Measurements from ENCODE around the gene KCNH4.

KCNH4 gene

DNA sequence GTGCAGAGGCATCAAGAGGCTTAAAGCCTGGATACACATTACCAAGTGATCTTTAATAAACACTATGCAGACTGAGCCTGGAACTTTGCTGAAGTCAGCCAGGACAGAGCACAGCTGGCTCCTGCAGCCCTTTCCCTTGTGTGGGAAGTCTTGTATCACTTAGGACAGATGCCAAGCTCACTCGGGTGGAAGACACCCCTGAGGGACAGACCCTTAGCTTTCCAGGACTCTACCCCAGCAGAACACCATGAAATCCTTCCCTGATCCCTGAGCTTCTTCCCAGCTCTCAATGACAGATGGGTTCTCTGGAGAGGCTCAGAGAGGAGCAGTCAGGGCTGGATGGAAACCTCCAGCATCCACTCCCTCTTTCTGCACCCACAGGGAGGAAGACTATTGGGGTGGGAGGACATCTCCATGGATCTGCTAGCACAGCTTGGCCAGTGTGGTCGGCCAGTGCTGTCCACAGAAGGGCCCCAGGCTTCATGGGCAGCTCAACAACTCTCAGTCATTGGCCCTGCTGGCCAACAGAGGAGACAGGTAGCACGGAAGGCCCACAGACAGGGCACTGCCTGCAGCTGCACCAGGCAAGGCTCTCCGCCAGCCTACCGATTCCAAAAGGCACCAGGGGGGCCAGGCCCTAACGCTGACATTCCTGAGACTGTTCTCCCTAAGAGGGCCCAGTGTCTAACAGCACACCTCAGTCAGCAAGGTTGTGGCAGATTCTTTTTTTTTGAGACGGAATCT is 42.0 kb downstream of the KCNH4 start:
- DNase-seq: no peak

DNA sequence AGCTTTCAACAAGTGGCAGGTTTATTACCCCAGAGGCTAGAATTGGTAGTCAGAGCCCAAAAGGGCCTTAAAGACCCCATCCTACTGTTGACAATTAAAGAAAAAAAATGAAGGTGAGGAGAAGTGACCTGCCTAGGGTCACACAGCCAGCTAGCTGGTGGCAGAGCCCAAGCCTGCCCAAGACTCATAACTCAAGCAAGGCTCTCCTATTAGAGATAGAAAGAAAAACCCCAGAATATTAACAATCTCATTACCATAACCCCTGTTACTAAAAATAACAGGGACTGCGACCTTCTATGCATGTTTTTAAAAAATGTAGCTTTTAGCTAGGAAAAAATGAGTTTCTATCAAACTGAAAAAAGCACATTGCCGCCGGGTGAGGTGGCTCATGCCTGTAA is 44.3 kb downstream of the KCNH4 start:
- no peak for DNase-seq

DNA sequence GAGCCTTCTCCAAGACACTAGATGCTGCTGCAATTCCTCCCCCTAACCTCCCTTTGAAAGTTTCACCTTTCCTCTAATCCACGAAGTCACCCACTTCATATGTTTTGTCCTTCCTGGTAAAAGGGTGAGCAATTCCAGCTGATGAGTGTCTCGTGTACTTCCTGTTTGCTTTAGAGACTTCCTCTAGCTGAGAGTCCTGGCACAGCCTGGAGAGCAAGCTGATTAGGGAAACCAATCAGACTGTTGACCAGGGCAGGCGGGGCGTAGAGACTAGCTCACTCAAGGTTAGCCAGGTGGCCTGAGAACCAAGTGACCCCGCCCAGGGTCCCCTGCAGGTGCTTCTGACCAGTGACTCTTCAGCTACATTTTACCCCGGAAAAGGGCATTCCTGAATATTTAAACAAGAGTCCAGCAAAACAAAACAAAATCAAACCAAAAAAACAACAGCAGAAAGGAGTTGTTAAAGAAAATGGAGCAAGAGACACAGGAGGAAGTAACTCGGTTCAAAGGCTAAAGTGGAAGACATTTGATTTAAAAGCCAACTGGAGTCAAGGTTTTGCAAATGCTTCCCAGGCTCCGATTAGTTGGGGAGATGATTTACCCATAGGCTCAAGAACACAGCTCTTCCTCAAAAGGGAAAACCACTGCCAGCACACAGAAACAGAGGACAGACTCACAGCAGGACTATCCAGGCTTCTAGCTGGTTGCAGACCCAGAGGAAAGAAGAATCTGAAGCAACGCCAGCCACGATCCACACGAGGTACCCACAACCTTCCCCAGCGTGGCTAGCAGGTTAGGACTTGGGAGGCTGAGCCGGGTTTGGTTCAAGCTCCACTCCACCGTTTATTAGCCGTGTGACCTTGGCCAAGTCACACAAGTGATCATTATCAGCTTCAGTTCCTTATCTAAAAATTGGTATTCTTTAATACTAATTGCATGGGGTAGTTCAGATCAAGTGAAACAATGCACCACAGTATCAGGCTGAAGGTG is 45.0 kb downstream of the KCNH4 start:
- DNase-seq: peak in 2 of 51 donors; percentile 12 to 15

DNA sequence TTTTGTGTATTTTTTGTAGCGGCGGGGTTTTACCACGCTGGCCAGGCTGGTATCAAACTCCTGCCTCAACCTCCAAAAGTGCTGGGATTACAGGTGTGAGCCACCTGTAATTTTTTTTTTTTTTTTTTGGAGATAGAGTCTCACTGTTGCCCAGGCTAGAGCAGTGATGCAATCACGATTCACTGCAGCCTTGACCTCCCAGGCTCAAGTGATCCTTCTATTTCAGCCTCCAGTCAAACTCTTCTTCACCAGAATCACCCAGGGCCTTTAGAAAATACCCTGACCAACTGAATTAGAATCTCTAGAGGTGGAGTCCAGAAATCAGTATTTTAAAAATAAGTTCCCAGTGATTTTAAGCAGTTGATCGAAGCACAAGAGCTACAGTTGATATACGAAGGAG is 45.8 kb downstream of the KCNH4 start:
- DNase-seq: no peak

DNA sequence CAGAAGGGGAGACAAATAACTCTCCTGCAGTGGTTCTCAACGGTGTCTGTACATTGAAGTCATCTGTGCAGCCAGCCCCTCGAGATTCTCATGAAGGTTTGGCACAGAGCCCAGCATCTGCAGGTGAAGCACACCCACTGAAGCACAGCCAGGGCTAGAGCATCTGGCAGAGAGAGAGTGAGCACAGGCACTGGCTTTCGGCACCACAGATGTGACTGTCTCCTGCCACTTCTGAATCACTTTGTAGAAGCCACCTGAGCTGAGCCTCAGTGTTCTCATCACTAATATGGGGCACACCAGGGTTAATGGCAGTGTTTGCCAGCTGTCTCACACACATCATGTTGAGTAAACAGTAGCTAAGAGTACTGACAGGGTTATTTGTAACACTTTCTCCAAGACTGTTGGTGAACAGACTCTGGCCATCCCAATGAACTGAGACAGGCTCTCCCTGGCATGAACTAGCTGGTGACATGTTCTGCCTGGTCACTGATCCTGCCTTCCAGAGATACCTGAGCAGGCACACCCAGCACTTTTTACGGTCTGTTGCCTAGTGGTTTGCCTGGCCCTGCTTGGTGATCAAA is 47.4 kb downstream of the KCNH4 start:
- DNase-seq: peak in 1 of 51 donors; percentile 25

DNA sequence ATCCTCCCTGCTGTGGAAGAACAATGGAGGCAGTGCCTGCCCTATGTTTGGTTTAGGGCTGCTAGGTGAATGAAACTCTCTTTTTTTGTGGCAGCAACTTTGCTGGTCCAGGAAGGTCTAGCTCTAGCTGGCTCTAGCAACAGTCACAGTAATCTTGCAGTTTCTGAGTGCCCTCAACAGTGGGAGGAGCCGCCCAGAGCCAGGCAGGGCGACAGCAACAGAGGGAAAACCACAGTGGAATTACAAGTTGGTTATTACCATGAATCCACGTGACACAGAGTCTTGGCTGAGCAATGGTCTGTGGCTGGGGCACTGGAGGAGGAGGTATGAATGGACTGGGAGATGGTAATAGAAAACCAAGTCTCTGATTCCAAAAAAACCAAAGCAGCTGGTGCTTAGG is 48.0 kb downstream of the KCNH4 start:
- peak in 41 of 51 donors; percentile 5 to 83 (median 55) for DNase-seq

DNA sequence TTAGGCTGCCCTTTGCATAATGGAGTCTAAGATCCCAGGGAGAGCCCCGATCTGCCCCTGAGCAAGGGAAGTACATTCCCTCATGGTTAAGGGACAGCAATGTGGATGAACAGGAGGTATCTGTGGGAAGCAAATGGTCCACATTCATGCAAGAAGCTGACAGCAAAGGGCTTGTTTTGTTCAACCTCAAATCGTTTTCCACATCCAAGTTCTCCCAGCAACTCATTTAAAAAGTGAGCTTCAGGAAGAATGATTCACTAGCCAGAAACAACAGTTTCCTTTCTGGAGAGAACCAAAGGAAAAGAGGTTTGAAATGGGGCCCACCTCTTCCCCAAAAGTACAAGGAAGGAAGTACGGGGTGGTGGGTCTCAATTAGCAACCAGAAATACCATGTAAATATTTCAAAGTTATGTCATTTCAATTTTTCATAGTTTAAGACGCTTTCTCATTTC is 48.9 kb downstream of the KCNH4 start:
- no peak for DNase-seq

DNA sequence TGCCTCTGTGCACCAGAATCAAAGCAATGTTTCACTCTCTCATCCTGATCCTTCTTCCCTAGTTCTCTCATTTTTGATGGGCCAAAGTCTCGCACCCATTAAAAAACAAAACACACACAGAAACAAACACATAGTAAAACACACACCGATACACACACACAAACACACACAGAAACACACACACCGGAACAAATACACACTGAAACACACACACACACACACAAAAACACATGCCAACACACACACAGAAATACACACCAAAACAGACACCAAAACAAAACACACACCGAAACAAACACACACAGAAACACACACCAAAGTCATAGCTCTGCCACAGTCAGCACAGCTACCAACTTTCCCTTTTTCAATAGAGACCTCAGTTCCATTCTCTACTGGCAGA is 49.7 kb downstream of the KCNH4 start:
- no peak for DNase-seq

DNA sequence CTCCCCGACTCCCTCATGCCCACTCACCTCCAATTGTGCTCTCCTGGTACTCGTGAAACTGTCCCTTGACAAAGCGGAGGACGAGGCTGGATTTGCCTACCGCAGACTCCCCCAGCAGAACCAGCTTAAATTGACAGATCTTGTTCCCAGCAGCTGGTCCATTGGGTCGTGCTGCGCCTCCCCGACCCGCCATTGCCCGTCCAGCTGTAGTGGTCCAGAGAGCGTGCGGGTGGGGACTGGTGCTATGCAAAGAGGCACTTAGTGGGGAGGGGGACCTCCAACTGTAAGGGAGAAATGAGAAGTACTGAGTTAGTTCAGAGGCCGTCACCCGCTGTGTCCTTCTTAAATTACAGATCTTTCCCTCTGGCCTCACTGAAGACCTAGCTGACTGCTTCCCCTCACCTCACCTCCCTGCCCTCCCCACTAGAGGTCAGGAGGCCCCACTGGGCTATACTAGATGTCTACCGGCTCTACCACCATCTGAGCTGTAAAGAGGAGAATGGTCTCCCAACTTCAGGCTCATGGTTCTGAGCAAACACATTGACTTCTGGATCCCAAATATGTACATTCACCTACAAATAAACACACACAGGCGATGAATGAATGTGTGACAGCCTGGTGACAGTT is 50.5 kb downstream of the KCNH4 start:
- no peak for DNase-seq

DNA sequence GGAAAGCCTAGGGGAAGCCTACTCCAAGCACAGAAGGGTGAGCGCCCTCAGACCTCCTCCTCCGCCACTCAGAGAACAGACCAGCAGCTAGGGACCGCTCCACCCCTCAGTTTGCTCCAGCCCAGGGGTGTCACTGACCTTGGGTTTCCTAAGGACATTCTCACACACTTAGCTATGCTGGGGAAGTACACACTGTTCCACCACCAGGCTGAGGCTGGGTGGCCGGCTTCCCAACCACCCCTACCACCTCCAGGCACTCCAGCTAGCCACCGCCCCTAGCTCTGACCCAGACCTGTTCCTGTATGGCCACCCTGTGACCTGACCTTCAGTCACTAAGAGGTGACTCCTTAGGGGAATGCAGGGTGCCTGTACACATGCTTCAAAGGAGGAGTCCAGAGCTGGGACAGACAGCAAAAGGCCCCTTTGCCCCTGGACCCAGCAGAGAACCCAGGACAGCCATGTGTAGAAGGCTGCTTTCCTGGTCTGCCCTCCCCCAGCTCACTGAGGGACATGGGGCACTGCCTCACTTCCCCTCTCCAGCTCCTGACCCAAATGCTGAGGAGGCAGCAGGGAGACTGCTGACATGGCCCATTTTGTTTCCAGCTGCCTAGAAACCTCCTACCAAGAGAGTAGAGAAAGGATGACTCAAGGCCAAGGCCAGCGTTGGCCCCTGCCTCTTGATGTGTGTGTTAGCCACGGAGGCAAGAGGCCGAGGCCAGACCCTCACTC is 51.7 kb downstream of the KCNH4 start:
- DNase-seq: peak in 11 of 51 donors; percentile 9 to 56 (median 29)

DNA sequence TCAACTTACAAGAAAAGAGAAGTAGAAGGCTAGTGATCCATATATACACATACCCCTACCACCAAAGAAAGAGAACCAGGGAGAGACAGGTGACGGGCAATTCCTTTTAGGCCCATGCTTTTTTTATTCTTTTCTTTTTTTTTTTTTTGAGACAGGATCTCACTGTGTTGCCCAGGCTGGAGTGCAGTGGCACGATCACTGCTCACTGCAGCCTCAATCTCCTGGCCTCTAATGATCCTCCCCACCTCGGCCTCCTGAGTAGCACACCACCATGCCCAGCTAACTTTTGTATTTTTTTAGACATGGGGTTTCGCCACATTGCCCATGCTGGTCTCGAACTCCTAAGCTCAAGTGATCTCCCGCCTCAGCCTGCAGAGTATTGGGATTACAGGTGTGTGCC is 53.5 kb downstream of the KCNH4 start:
- DNase-seq: no peak

DNA sequence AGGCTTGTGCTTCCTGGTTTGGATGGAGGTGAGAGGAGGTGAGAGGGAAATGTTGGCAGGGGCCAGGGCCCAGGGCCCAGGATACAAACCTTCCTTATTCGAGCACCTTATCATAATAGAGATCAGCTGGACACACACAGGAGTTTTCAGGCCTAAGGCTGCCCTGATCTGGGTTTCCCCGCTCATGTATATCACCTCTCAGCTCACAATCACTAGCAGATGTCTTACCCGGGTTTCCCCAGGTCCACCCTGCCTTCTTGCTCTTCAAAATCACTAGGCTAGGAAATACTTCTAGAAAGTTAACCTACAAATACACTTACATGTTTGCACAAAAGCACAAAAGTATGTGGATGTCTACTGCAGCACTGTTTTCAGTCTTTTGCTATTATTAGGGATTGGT is 54.1 kb downstream of the KCNH4 start:
- no peak for DNase-seq

DNA sequence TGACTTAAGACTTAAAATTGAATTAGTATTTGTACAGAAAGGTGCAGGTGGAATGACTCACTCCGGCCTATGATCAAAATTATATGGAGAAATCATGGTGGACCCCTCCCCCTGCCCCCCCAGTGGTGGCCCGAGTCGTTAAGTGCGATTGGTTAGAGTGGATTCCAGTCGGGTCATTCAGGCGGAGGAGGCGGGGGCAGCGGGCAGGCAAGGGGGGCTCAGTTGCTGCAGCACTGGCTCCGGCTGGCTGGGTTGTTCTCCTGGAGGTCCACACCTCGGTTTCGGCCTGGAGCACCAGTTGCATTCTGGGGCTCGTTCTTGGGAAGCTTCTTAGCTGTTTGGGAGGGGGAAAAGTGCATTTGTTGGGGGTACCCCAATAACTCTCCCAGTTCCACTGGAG is 55.4 kb downstream of the KCNH4 start:
- DNase-seq: no peak

DNA sequence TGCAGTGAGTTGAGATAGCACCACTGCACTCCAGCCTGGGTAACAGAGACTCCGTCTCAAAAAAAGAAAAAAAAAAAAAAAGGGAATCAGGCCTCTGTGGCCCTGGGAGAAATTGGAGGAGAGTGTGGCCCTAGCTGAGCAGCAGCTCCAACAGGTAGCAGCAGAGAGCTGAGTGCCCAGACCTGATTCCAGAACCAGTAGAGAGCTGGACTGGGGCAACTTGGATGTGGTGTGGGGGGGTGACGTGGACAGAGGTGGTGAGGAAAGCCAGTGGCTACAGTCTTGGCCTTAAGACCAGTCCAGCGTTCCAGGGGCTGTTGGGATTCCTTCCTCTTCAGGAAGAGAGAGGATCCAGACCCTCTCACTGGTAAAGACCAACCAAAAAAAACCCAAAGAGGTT is 56.7 kb downstream of the KCNH4 start:
- DNase-seq: no peak

DNA sequence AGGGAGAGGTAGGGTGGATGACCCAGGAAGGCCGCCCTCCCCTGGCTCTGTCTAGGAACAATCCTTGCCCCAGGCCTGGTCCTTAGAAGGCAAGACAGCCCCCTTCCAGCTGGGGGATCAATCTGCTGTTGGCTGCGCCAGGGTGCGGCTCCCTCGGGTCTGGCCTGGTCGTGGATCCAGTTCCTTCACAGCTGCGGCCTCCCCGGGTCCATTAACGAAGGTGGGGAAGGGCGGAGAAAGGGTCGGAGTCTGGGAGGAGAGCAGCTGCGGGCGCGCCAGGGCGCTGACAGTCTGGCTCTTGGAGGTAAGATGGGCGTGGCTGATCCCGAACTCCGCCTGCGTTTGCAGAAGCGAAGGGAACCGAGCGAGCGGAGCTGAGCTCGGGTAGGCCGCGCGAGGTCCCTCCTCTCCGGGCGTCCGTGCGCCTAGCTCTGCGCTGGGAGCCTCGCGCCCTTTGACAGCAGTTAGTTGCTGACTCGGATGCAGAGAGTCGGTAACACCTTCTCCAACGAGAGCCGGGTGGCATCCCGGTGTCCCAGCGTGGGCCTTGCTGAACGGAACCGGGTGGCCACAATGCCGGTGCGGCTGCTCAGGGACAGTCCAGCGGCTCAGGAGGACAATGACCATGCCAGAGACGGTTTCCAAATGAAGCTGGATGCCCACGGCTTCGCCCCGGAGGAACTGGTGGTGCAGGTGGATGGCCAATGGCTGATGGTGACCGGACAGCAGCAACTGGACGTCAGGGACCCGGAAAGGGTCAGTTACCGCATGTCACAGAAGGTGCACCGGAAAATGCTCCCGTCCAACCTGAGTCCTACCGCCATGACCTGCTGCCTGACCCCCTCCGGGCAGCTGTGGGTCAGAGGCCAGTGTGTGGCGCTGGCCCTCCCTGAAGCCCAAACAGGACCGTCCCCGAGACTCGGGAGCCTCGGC is 58.3 kb downstream of the KCNH4 start, which contains the start of gene HSPB9:
TSS of gene HSPB9 (plus strand) at position 434 of the 933 bp plus-strand sequence. CDS start at position 481, 47 bp downstream.
- DNase-seq: peak in 2 of 51 donors; percentile 13 to 21

DNA sequence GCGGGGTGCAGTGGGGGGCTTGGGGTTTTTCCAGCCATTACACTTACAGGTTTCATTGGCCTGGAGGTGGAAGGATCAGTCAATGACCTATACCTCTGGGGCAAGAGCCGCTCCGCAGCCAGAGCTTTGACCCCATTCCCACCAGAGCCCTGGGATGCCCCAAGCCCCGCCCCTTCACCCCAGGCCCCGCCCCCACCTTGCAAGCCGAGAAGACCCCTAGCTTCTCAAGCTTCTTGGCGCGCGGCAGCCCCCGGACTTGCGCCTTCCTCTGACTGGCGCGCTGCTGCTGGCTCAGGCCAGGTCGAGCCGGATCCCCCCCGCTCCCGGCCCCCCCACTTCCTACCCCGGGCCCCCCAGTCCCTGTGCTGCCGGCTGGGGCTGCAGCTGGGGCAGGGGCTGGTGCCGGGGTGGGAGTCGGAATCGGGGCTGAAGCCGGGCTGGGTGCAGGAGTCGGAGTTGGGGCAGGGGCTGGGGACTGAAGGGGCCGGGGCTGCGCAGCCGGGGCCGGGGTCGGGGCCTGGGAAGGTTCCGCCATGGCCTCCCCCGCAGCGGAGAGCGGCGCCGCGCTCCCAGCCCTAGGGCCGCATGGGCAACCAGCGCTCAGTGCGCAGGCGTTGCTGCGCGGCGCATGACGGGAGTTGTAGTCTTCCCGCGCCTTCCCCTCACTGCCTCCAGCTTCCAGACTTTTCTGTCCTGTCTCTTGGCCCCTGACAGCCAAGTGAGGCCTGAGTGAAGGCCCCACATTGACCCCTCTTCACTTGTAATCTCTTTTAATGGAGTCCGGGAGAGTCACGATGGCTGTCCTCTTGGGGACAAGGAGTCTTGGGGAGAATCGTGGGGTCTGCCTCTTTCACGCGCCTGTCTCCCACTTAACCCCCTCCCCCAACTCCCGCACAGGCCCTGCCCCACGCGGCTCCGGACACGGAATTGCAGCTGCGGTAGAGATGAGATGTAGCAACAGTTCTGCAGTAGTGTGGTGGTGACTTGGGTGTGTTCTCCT is 59.9 kb downstream of the KCNH4 start, which contains the start of gene KAT2A:
TSS of gene KAT2A (minus strand) at position 598 of the 1,000 bp plus-strand sequence. CDS start at position 535, 63 bp downstream.
- peak; percentile 20 to 87 (median 73) for DNase-seq

DNA sequence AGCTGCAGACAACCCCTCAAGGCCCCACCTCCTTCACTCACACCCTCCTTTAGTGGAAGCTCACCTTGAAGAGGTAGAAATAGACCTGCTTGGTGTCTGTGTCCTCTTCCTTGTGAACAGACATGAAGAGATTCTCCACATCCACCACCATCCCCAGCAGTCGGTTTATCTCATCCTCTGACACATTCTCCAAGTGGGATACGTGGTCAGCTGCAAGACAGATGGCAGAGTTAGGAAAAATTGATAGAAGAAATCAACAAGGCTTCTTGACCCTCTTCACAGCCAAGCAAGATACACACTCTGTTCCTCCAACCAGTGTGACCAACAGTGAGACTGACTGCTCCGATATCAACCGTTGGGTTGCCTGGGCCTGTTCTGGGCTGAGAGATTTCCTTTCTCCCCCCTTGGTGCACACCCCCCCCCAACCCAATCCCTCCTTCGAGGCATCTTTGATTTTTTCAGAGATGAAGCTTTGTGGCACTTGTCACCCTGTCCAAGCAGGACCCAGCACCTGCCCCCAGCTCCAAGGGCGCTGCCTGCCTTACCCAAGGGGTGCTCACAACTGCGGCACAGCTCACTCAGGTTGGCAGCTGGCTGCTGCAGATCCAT is 60.7 kb downstream of the KCNH4 start:
- DNase-seq: no peak

DNA sequence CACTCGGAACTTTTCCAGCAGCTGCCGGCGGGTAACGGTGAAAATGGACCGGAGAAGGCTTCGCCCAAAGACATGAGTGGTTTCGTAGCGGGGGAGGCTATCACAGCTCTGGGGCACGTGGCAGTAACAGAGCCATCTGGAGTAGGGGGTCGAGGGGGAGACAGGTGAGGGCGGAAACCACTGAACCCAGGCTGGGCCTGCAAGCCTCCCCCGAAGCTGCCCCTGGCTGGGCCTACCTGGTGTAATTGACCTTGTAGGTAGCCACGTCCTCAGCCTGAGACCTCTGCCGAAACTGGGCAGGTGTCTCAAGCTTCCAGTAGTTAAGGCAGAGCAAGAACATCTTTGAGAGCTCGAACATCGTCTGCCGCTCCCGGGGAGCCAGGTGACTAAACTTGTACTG is 61.6 kb downstream of the KCNH4 start:
- DNase-seq: no peak
